DMS114 treated with DMSO at 0.1 percent for 48 hours (cell line): ENCODE measurements around the gene AMIGO3.
"Not testable (repeated sequence)": the region's sequence is repeated elsewhere in the genome, so short reads cannot be mapped to it uniquely, and the experiment has no call there.

Source experiments
- DNase-seq: peaks from one replicate; lab custom pipeline; 2025; ENCODE audit not compliant: unreplicated experiment; lab: John Stamatoyannopoulos, UW

The AMIGO3 gene

GRCh38 chr3:49719214-49719884 is at the start of gene AMIGO3:
AMIGO3 (minus strand) TSS chr3:49719684; CDS start chr3:49719465, 219 bp downstream.
- no peak for DNase-seq

GRCh38 chr3:49763981-49764380 is 44.5 kb upstream of the AMIGO3 start:
- DNase-seq = no peak

- DNase-seq = no peak
Measured at GRCh38 chr3:49761661-49762060, 42.2 kb upstream of the AMIGO3 start.

- DNase-seq = no peak
Measured at GRCh38 chr3:49759226-49759625, 39.7 kb upstream of the AMIGO3 start.

- no peak for DNase-seq
Measured at GRCh38 chr3:49757197-49757596, 37.7 kb upstream of the AMIGO3 start.

GRCh38 chr3:49756036-49756435 is 36.6 kb upstream of the AMIGO3 start:
- DNase-seq = no peak

GRCh38 chr3:49754536-49754935 is 35.1 kb upstream of the AMIGO3 start:
- no peak for DNase-seq

- DNase-seq = no peak
Measured at GRCh38 chr3:49751501-49751900, 32.0 kb upstream of the AMIGO3 start.

GRCh38 chr3:49750056-49750455 is 30.6 kb upstream of the AMIGO3 start:
- DNase-seq = no peak

GRCh38 chr3:49748874-49749273 is 29.4 kb upstream of the AMIGO3 start:
- not testable (repeated sequence) for DNase-seq

GRCh38 chr3:49747792-49748480 is 28.5 kb upstream of the AMIGO3 start:
- no peak for DNase-seq

- no peak for DNase-seq
Measured at GRCh38 chr3:49745986-49746385, 26.5 kb upstream of the AMIGO3 start.

GRCh38 chr3:49740427-49740826 is 20.9 kb upstream of the AMIGO3 start:
- DNase-seq = no peak

GRCh38 chr3:49738067-49738713 is 18.7 kb upstream of the AMIGO3 start:
- no peak for DNase-seq

GRCh38 chr3:49734752-49735151 is 15.3 kb upstream of the AMIGO3 start:
- DNase-seq = no peak

- no peak for DNase-seq
Measured at GRCh38 chr3:49733551-49733950, 14.1 kb upstream of the AMIGO3 start.

- DNase-seq = no peak
Measured at GRCh38 chr3:49732597-49732996, 13.1 kb upstream of the AMIGO3 start.

GRCh38 chr3:49729966-49730609 is 10.6 kb upstream of the AMIGO3 start:
- DNase-seq = no peak

- DNase-seq = no peak
Measured at GRCh38 chr3:49727924-49728361, 8.5 kb upstream of the AMIGO3 start.

- DNase-seq = no peak
Measured at GRCh38 chr3:49727154-49727923, 7.9 kb upstream of the AMIGO3 start.
